Liver (tissue), 9 donors: ENCODE results near the gene AP4S1. TPM values are rescaled to one million over a fixed set of nuclear protein-coding genes. Genes with fewer than 3 reads are reported as not detected.

Experiments
- DNase-seq: peaks from one replicate; pipeline ENCODE4 v3.0.0-alpha.2; 2017; ENCODE audit warnings: low spot score
- H3K27ac ChIP-seq, 2 donors: one replicate each; pipeline ENCODE4 v1.7.0; 2013; ENCODE audit warnings: inconsistent platforms in 2 of 2, low read length in 2 of 2, control low read depth in 1 of 2, low read depth in 1 of 2, mild to moderate bottlenecking in 1 of 2
- H3K27me3 ChIP-seq, 4 donors: one replicate each; pipeline versions ENCODE4 v1.6.1 to v1.7.0; 2013; ENCODE audit warnings: low read length in 3 of 4, inconsistent platforms in 1 of 4, mild to moderate bottlenecking in 1 of 4, moderate library complexity in 1 of 4; ENCODE audit not compliant: control insufficient read depth in 4 of 4, insufficient read depth in 4 of 4
- H3K36me3 ChIP-seq, 4 donors: one replicate each; pipeline versions ENCODE4 v1.6.1 to v1.7.0; 2013; ENCODE audit warnings: low read length in 3 of 4, mild to moderate bottlenecking in 3 of 4, low read depth in 1 of 4, moderate library complexity in 1 of 4; ENCODE audit not compliant: control insufficient read depth in 4 of 4, insufficient read depth in 3 of 4
- H3K4me1 ChIP-seq, 4 donors: one replicate each; pipeline versions ENCODE4 v1.6.1 to v1.7.0; 2013; ENCODE audit warnings: low read length in 3 of 4, mild to moderate bottlenecking in 3 of 4, moderate library complexity in 1 of 4; ENCODE audit not compliant: control insufficient read depth in 4 of 4, insufficient read depth in 4 of 4
- H3K4me3 ChIP-seq, 3 donors: one replicate each; pipeline versions ENCODE4 v1.6.1 to v1.7.0; 2013; ENCODE audit warnings: low read length in 3 of 3, control low read depth in 1 of 3, low read depth in 1 of 3, mild to moderate bottlenecking in 1 of 3
- H3K9ac ChIP-seq, 2 donors: one replicate each; pipeline ENCODE4 v1.7.0; 2013; ENCODE audit warnings: low read length in 2 of 2, mild to moderate bottlenecking in 2 of 2, moderate library complexity in 2 of 2, control low read depth in 1 of 2, low read depth in 1 of 2
- H3K9me3 ChIP-seq, 4 donors: one replicate each; pipeline versions ENCODE4 v1.6.1 to v1.7.0; 2013; ENCODE audit warnings: low read length in 3 of 4; ENCODE audit not compliant: control insufficient read depth in 4 of 4
- ATF3 ChIP-seq: IDR thresholded peaks from 2 replicates; pipeline ENCODE4 v1.6.1; 2016; ENCODE audit warnings: antibody characterized with exemption
- CTCF ChIP-seq: fragments of 150-350 bp; IDR thresholded peaks from 2 replicates; pipeline ENCODE4 v1.5.1; 2017; ENCODE audit warnings: improper control_type of control experiment, low read depth, low read length; ENCODE audit not compliant: missing input control
- FOXA1 ChIP-seq: IDR thresholded peaks from 2 replicates; pipeline ENCODE4 v1.6.1; 2016; ENCODE audit warnings: antibody characterized with exemption
- GABPA ChIP-seq, 2 donors: IDR thresholded peaks in 1 of 2; conservative IDR thresholded peaks in 1 of 2; 2 replicates each; pipeline ENCODE4 v1.6.1; 2016; ENCODE audit warnings: antibody characterized with exemption in 2 of 2, mild to moderate bottlenecking in 1 of 2, moderate library complexity in 1 of 2
- HNF4A ChIP-seq, 2 donors: conservative IDR thresholded peaks; 2 replicates each; pipeline ENCODE4 v1.6.1; 2016; ENCODE audit warnings: antibody characterized with exemption in 2 of 2, mild to moderate bottlenecking in 2 of 2
- HNF4G ChIP-seq: IDR thresholded peaks from 2 replicates; pipeline ENCODE4 v1.6.1; 2016; ENCODE audit warnings: antibody characterized with exemption
- MAX ChIP-seq: IDR thresholded peaks from 2 replicates; pipeline ENCODE4 v1.6.1; 2016; ENCODE audit warnings: antibody characterized with exemption
- NR2F2 ChIP-seq: IDR thresholded peaks from 2 replicates; pipeline ENCODE4 v1.6.1; 2016; ENCODE audit warnings: antibody characterized with exemption
- REST ChIP-seq: IDR thresholded peaks from 2 replicates; pipeline ENCODE4 v1.6.1; 2016; ENCODE audit warnings: antibody characterized with exemption, mild to moderate bottlenecking
- RXRA ChIP-seq, 2 donors: IDR thresholded peaks; 2 replicates each; pipeline ENCODE4 v1.6.1; 2017 to 2018; ENCODE audit warnings: antibody characterized with exemption in 2 of 2, mild to moderate bottlenecking in 1 of 2
- SP1 ChIP-seq: IDR thresholded peaks from 2 replicates; pipeline ENCODE4 v1.6.1; 2018; ENCODE audit warnings: antibody characterized with exemption, mild to moderate bottlenecking
- TAF1 ChIP-seq: conservative IDR thresholded peaks from 2 replicates; pipeline ENCODE4 v1.6.1; 2016; ENCODE audit warnings: antibody characterized with exemption, mild to moderate bottlenecking
- ZBTB33 ChIP-seq: IDR thresholded peaks from 2 replicates; pipeline ENCODE4 v1.6.1; 2016; ENCODE audit warnings: antibody characterized with exemption
- WGBS: extraction: QIAGEN DNeasy Blood & Tissue Kit; methylation state at CpG from one replicate; pipeline ENCODE4 v1.1.7; 2013; 5-methylcytosine and 5-hydroxymethylcytosine counted together
- polyA plus RNA-seq, 2 donors: library from polyadenylated mRNA; stranded (reverse) in 1 of 2; unstranded in 1 of 2; fragments of 200-250 nt in 1 of 2; fragments of >200 nt in 1 of 2; fragmentation: Nextera tagmentation in 1 of 2; extraction: Ambion mirVana in 1 of 2; gene quantifications; one replicate each; pipeline versions ENCODE4 v1.2.1 to v1.2.3, GENCODE V29; 2013 to 2015
- total RNA-seq, 2 donors: library from RNA; depleted of rRNA; stranded (reverse); fragments of >200 nt; gene quantifications; one replicate each; pipeline ENCODE4 v1.2.3, GENCODE V29; 2014
- donor health status: healthy.
- donor health status: healthy.
- donor health status: healthy.
- donor health status: healthy.
- donor health status: healthy.

The AP4S1 gene
- total and polyA plus RNA-seq, 4 donors: 1.3 to 4.3 (median 1.7) TPM

GRCh38 chr14:30991408-30991807 lies 34.0 kb upstream of the AP4S1 start:
- TF ChIP-seq REST (no peak), HNF4G (no peak), CTCF (no peak), HNF4A (conservative IDR thresholded peaks at IDR 0.05) (no peak), SP1 (no peak)
- Histone ChIP-seq H3K36me3 (no peaks in the 10 kb centered on the region), H3K9ac (no peak overlapping the region), H3K27ac (no peak overlapping the region), H3K4me1 (peaks cover 6 to 38% (median 13%) of the 10 kb centered on the region in 4 donors), H3K4me3 (no peak overlapping the region), H3K27me3 (no peaks in the 10 kb centered on the region), H3K9me3 (no peaks in the 10 kb centered on the region)
- no peak for DNase-seq
- 79% methylated on average over 2 of the region's 2 CpGs for WGBS

- no peak for TF ChIP-seq HNF4A (conservative IDR thresholded peaks at IDR 0.05)
- no peak for TF ChIP-seq MAX
- no peak for TF ChIP-seq GABPA (IDR thresholded peaks at IDR 0.05 in 1 of 2, conservative IDR thresholded peaks at IDR 0.05 in 1 of 2)
- TF ChIP-seq TAF1: no peak
- no peak for TF ChIP-seq FOXA1
- no peak for TF ChIP-seq RXRA (IDR thresholded peaks at IDR 0.05)
- no peak for TF ChIP-seq NR2F2
- no peak for TF ChIP-seq REST
- TF ChIP-seq ATF3: no peak
- no peak for TF ChIP-seq ZBTB33
- Histone ChIP-seq H3K36me3 (no peaks in the 10 kb centered on the region), H3K4me3 (no peak overlapping the region), H3K27me3 (no peaks in the 10 kb centered on the region), H3K9ac (no peak overlapping the region), H3K9me3 (no peaks in the 10 kb centered on the region), H3K27ac (no peak overlapping the region), H3K4me1 (peaks cover 2 to 32% (median 11%) of the 10 kb centered on the region in 4 donors)
- no peak for DNase-seq
Measured at GRCh38 chr14:30993071-30993470, 32.4 kb upstream of the AP4S1 start.
